Measurements from ENCODE around the gene NDST1.

The NDST1 gene

GRCh38 chr5:150606476-150606875 lies 98.5 kb downstream of the NDST1 start:
- no peak for DNase-seq (ENCODE audit: low spot score)

DNA sequence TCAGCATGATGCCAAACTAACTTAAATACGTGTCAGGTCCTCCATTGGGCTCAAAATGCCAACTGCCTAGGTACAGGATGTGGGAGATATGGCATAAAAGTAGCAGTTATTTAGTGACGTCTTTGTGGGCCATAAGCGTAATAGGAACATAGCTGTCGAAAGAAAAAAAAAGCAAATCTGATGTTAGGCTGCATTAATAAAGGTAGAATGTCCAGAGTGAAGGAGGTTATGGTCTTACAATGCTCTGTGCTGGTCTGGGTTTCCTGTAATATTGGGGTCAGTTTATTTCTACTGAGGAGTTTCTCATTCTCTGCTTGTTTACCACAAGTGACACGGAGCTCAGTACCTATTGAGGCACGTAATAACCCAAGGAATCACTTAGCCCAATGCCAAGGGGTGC lies 99.2 kb downstream of the NDST1 start:
- no peak for DNase-seq (ENCODE audit: low spot score)

All from CD4-positive, alpha-beta T cell treated with Interleukin-6 at 100 ng/mL for 8 hours (primary cell).